ENCODE measurements around the gene OR52L1. TPM values are rescaled to one million over a fixed set of nuclear protein-coding genes. Genes with fewer than 3 reads are reported as not detected.

The OR52L1 gene
- total RNA-seq: not detected in 2 replicates

DNA sequence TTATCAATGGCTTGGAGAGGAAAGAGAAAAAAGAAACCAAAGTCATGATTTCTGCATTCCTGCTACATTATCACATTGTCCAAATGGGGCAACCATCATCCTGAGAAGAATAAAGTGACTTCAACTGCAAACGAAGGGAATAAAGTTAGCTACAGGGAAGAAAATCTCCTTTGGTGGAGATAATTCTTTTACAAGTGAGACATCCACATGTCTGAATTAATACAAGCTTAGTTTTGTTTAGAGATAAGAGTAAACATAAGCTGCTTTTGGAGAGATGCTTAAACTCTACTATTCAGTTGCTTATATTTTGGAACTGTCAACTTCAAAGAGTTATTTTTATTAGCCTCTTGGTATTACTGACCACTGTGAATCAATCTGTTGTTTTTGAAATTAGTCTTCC lies at the start of gene OR52L1:
OR52L1 (minus strand) TSS at position 101 of the 400 bp plus-strand sequence; CDS start at position 46, 55 bp downstream.

DNA sequence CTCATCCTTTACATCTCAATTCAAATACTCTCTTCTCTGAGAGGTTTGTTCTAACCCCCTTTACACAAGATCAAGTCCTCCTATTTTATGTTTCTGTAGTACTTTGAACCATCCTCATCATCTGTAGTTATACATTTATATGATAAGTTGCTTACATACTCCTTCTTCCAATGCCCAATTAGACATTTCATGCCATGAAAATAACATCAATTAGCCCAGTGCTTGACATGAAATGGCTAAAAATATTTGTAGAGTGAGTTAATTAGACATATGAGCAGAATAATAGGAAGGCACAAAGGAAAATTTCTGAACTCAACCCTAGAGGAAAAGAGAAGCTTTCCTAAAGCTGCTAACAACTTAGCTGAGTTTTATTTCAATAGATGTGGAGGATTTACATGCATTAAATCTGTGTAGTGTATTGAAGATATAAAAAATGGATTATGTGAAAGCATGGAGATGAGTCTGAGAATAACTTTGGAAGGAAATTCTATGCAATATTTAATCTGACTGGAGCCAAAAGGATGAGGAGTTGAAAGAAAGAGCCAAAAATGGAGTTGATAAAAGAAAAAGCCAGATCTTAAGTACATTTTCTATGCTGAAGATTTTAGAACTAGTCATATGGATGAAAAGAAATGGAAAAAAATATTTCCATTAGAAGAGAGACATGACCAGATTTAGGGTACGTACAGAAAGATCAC lies 44.1 kb upstream of the OR52L1 start, which contains the start of gene OR56A1:
OR56A1 (minus strand) TSS at position 51 of the 698 bp plus-strand sequence. CDS start 3,066 bp downstream, outside the sequence.

DNA sequence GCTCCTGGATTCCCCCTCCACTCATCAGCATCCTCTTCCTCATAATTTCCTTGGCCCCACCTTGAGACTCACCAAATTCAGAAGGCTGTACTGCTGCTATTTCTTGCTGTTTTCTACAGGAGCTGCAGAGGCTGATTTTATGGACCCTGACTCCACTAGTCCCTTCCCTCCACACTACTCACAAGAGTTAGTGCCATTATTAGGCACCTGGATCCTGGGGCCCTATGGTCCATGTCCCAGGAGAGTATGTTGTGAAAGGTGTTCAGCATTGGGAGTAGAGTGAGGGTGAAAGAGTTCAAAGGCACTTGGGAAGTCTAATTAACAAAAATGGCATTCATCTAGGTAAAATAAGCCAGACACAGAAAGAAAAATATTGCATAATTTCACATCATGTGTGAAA lies 20.1 kb upstream of the OR52L1 start, which contains the start of gene OR56A4:
OR56A4 (minus strand) TSS at position 101 of the 400 bp plus-strand sequence. CDS start 3,954 bp downstream, outside the sequence.

DNA sequence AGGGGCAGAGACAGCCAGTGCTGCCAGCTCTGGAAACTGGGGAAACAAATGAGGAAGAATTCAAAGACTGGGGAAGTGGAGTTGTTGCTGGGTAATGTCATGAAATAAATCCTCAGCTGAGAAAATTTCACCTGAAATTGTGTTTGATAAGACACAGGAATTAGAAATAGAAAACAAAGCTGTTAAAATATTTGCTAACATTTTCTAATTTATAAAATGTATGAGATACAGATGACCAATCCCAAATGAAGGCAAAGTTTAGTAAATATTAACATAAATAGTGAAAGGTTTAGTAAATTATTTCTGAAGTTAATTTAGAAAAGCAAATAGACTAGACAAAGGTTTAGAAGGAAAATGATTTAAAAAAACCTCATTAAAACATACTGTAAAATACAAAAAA lies 18.4 kb downstream of the OR52L1 start, which contains the start of gene OR56A5:
OR56A5 (minus strand) TSS at position 101 of the 400 bp plus-strand sequence; CDS start at position 101, 0 bp downstream.

DNA sequence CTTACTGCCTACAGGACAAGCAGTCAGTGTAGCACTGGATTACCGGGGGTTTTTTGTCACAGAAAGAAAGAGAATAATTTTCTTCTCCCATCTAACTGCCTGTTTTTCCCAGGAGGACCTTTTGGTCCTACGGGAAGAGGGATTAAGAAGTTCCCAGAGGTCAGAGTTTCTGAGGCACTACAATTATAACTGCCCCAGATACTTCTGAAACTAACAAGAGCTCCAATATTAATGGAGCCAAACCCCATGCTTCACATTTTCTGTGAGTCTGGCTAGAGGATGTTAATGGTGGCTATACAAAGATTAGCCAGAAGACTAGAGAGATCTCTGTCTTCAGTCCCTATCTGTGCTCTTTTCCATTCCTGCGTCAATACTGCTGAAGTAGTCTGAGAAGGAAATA lies 44.8 kb downstream of the OR52L1 start, which contains the start of gene OR56A3:
OR56A3 (plus strand) TSS at position 301 of the 400 bp plus-strand sequence. CDS start 5,096 bp downstream, outside the sequence.

Other genes with a start within 250 kb of the OR52L1 start
- gene OR52N4, start 232.7 kb downstream of the OR52L1 start, total RNA-seq: not detected in 2 replicates
- gene OR52N5, start 203.6 kb downstream of the OR52L1 start, total RNA-seq: not detected in 2 replicates
- gene OR52N1, start 195.7 kb downstream of the OR52L1 start, total RNA-seq: not detected in 2 replicates
- gene OR52N2, start 178.1 kb downstream of the OR52L1 start, total RNA-seq: not detected in 2 replicates
- not detected in 2 replicates for gene OR52E6, start 145.1 kb downstream of the OR52L1 start, total RNA-seq
- not detected in 2 replicates for gene OR52E8, start 129.3 kb downstream of the OR52L1 start, total RNA-seq
- gene OR52E4, start 106.4 kb downstream of the OR52L1 start, total RNA-seq: not detected in 2 replicates
- not detected in 2 replicates for gene OR52E5, start 93.8 kb downstream of the OR52L1 start, total RNA-seq
- not detected in 2 replicates for gene OR56A3, start 44.7 kb downstream of the OR52L1 start, total RNA-seq
- not detected in 2 replicates for gene OR56A5, start 18.5 kb downstream of the OR52L1 start, total RNA-seq
- not detected in 2 replicates for gene OR56A4, start 20.0 kb upstream of the OR52L1 start, total RNA-seq
- gene OR56A1, start 43.8 kb upstream of the OR52L1 start, total RNA-seq: not detected in 2 replicates
- not detected in 2 replicates for gene OR56B4, start 120.7 kb upstream of the OR52L1 start, total RNA-seq
- gene OR52B2, start 183.3 kb upstream of the OR52L1 start, total RNA-seq: not detected in 2 replicates
- not detected in 2 replicates for gene OR52W1, start 212.2 kb upstream of the OR52L1 start, total RNA-seq
- gene C11orf42, start 218.6 kb upstream of the OR52L1 start, total RNA-seq: not detected in 2 replicates
- gene FHIP1B, start 247.7 kb upstream of the OR52L1 start, total RNA-seq: 8.9 and 10.2 TPM in 2 replicates

Data from tracheal epithelial cell (primary cell).